Ureter (tissue), 1 donor: ENCODE measurements around the gene CFAP91. TPM values are rescaled to one million over a fixed set of nuclear protein-coding genes. Genes with fewer than 3 reads are reported as not detected.

Experiments used
- DNase-seq: peaks from one replicate; pipeline ENCODE4 v3.0.0-alpha.2; 2020; ENCODE audit warnings: low spot score
- total RNA-seq: library from RNA; stranded (reverse); gene quantifications from one replicate; pipeline ENCODE4 v1.2.4, GENCODE V29; 2023
- donor health status: DM: yes; HTN: yes; CAD: no.

Gene CFAP91
- total RNA-seq, 1 donor from 2014 or later: 5.8 TPM

GRCh38 chr3:119743921-119744320, 41.1 kb downstream of the CFAP91 start:
- DNase-seq: no peak

- DNase-seq: no peak
Observed at GRCh38 chr3:119745942-119746341, 43.1 kb downstream of the CFAP91 start.

- DNase-seq: no peak
Observed at GRCh38 chr3:119746423-119746822, 43.6 kb downstream of the CFAP91 start.

- no peak for DNase-seq
Observed at GRCh38 chr3:119747357-119747756, 44.5 kb downstream of the CFAP91 start.

- DNase-seq: no peak
Observed at GRCh38 chr3:119748991-119749390, 46.2 kb downstream of the CFAP91 start.

GRCh38 chr3:119751423-119751822, 48.6 kb downstream of the CFAP91 start:
- no peak for DNase-seq

Other genes starting within 250 kb of the CFAP91 start
- gene TMEM39A, start 239.4 kb upstream of the CFAP91 start, total RNA-seq: 37.0 TPM
- 34.7 TPM for gene POGLUT1, start 234.1 kb upstream of the CFAP91 start, total RNA-seq
- 93.8 TPM for gene TIMMDC1, start 204.5 kb upstream of the CFAP91 start, total RNA-seq
- gene CD80, start 143.4 kb upstream of the CFAP91 start, total RNA-seq: 0.26 TPM
- gene ADPRH, start 123.5 kb upstream of the CFAP91 start, total RNA-seq: 8.6 TPM
- 1.6 TPM for gene PLA1A, start 105.1 kb upstream of the CFAP91 start, total RNA-seq
- 13.9 TPM for gene POPDC2, start 42.4 kb upstream of the CFAP91 start, total RNA-seq
- gene COX17, start 25.6 kb upstream of the CFAP91 start, total RNA-seq: 29.7 TPM
- gene NR1I2, start 79.1 kb downstream of the CFAP91 start, total RNA-seq: 1.2 TPM